ENCODE results near the gene KRT25.

DNA sequence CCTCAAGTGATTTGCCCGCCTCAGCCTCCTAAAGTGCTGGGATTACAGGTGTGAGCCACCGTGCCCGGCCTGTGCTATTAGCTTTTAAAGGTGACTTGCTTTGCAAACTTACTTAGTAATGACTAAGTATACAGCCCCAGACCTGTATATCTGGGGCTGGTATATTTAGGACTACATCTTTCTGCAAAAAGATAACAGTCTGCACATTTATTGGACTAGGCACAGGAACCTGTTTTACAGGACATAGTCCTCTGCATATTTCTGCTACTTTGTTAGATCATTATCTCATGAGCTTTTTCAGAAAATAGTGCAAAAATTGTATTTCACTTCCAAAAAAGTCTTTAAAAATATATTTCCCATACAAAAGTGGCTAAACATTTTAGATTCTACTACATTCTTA is 52.9 kb downstream of the KRT25 start:
- TF ChIP-seq, protein P1, sequence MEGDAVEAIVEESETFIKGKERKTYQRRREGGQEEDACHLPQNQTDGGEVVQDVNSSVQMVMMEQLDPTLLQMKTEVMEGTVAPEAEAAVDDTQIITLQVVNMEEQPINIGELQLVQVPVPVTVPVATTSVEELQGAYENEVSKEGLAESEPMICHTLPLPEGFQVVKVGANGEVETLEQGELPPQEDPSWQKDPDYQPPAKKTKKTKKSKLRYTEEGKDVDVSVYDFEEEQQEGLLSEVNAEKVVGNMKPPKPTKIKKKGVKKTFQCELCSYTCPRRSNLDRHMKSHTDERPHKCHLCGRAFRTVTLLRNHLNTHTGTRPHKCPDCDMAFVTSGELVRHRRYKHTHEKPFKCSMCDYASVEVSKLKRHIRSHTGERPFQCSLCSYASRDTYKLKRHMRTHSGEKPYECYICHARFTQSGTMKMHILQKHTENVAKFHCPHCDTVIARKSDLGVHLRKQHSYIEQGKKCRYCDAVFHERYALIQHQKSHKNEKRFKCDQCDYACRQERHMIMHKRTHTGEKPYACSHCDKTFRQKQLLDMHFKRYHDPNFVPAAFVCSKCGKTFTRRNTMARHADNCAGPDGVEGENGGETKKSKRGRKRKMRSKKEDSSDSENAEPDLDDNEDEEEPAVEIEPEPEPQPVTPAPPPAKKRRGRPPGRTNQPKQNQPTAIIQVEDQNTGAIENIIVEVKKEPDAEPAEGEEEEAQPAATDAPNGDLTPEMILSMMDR (IDR thresholded peaks at IDR 0.05), result no peak
- TF ChIP-seq, protein P2, sequence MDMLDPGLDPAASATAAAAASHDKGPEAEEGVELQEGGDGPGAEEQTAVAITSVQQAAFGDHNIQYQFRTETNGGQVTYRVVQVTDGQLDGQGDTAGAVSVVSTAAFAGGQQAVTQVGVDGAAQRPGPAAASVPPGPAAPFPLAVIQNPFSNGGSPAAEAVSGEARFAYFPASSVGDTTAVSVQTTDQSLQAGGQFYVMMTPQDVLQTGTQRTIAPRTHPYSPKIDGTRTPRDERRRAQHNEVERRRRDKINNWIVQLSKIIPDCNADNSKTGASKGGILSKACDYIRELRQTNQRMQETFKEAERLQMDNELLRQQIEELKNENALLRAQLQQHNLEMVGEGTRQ (CRISPR knock-in tag; IDR thresholded peaks at IDR 0.05), result no peak
- no peak for TF ChIP-seq ETV6 (CRISPR knock-in tag; IDR thresholded peaks at IDR 0.05)
- no peak for TF ChIP-seq ESRRA (CRISPR knock-in tag; IDR thresholded peaks at IDR 0.05; ENCODE audit: borderline replicate concordance)
- TF ChIP-seq, protein P3, sequence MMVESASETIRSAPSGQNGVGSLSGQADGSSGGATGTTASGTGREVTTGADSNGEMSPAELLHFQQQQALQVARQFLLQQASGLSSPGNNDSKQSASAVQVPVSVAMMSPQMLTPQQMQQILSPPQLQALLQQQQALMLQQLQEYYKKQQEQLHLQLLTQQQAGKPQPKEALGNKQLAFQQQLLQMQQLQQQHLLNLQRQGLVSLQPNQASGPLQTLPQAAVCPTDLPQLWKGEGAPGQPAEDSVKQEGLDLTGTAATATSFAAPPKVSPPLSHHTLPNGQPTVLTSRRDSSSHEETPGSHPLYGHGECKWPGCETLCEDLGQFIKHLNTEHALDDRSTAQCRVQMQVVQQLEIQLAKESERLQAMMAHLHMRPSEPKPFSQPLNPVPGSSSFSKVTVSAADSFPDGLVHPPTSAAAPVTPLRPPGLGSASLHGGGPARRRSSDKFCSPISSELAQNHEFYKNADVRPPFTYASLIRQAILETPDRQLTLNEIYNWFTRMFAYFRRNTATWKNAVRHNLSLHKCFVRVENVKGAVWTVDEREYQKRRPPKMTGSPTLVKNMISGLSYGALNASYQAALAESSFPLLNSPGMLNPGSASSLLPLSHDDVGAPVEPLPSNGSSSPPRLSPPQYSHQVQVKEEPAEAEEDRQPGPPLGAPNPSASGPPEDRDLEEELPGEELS (CRISPR knock-in tag; IDR thresholded peaks at IDR 0.05), result no peak
- no peak for TF ChIP-seq SP1 (CRISPR knock-in tag; conservative IDR thresholded peaks at IDR 0.05)
- no peak for TF ChIP-seq KAT7 (CRISPR knock-in tag; IDR thresholded peaks at IDR 0.05; ENCODE audit: borderline replicate concordance)
- TF ChIP-seq ATF1 (CRISPR knock-in tag; IDR thresholded peaks at IDR 0.05), result no peak
- TF ChIP-seq, protein P4, sequence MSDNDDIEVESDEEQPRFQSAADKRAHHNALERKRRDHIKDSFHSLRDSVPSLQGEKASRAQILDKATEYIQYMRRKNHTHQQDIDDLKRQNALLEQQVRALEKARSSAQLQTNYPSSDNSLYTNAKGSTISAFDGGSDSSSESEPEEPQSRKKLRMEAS (CRISPR knock-in tag; IDR thresholded peaks at IDR 0.05), result no peak
- TF ChIP-seq ZNF396 (CRISPR knock-in tag; IDR thresholded peaks at IDR 0.05; ENCODE audit: borderline replicate concordance), result no peak
- no peak for TF ChIP-seq ZNF416 (CRISPR knock-in tag; IDR thresholded peaks at IDR 0.05)
